ENCODE measurements around the gene GFRA1. TPM values are rescaled to one million over a fixed set of nuclear protein-coding genes. Genes with fewer than 3 reads are reported as not detected.

Gene GFRA1
- total and polyA plus RNA-seq, 10 donors = 0.52 to 36.5 (median 4.5) TPM

- Histone ChIP-seq H3K9me3 (no peaks in the 10 kb centered on the region), H3K4me3 (no peak overlapping the region), H3K27me3 (replicated peaks in 1 of 7) (no peaks in the 10 kb centered on the region), H3K27ac (no peak overlapping the region), H3K36me3 (no peaks in the 10 kb centered on the region), H3K4me1 (no peaks in the 10 kb centered on the region)
- 87 to 90% (median 88%) methylated on average over 14 to 16 of the region's 16 CpGs for whole genome bisulfite sequencing, 5 donors
- TF ChIP-seq POLR2AphosphoS5 (IDR thresholded peaks at IDR 0.05) (no peak), CTCF (IDR thresholded peaks at IDR 0.05 in 8 of 11, conservative IDR thresholded peaks at IDR 0.05 in 3 of 11) (no peak), POLR2A (IDR thresholded peaks at IDR 0.05) (no peak)
- intact Hi-C loops (cut with DNase I; ENCODE audit: low total_unique reads) = no loop called here
- DNase-seq = no peak
Observed at GRCh38 chr10:116113721-116114501, 159.1 kb downstream of the GFRA1 start.

GRCh38 chr10:116112232-116113231 is 160.5 kb downstream of the GFRA1 start:
- TF ChIP-seq CTCF (IDR thresholded peaks at IDR 0.05 in 8 of 11, conservative IDR thresholded peaks at IDR 0.05 in 3 of 11) = no peak
- no peak for TF ChIP-seq POLR2A (IDR thresholded peaks at IDR 0.05)
- no peaks in the 10 kb centered on the region for H3K4me1 ChIP-seq
- no peak overlapping the region for H3K27ac ChIP-seq
- H3K9me3 ChIP-seq = no peaks in the 10 kb centered on the region
- H3K4me3 ChIP-seq = no peak overlapping the region
- no peaks in the 10 kb centered on the region for H3K36me3 ChIP-seq
- intact Hi-C loops (cut with DNase I; ENCODE audit: low total_unique reads) = no loop called here
- WGBS, 5 donors = 86 to 89% (median 86%) methylated on average over 16 to 17 of the region's 17 CpGs
- no peaks in the 10 kb centered on the region for H3K27me3 ChIP-seq (replicated peaks in 1 of 7)
- no peak for DNase-seq

- H3K36me3 ChIP-seq = no peaks in the 10 kb centered on the region
- TF ChIP-seq POLR2AphosphoS5 (IDR thresholded peaks at IDR 0.05) (no peak), CTCF (IDR thresholded peaks at IDR 0.05 in 8 of 11, conservative IDR thresholded peaks at IDR 0.05 in 3 of 11) (no peak), POLR2A (IDR thresholded peaks at IDR 0.05) (no peak)
- no peaks in the 10 kb centered on the region for H3K27me3 ChIP-seq (replicated peaks in 1 of 7)
- H3K27ac ChIP-seq = no peak overlapping the region
- H3K9me3 ChIP-seq = no peaks in the 10 kb centered on the region
- intact Hi-C loops (cut with DNase I; ENCODE audit: low total_unique reads) = no loop called here
- H3K4me3 ChIP-seq = no peak overlapping the region
- DNase-seq = no peak
- H3K4me1 ChIP-seq = no peaks in the 10 kb centered on the region
- WGBS, 5 donors = 70 to 85% (median 79%) methylated on average over 8 to 11 of the region's 11 CpGs
Observed at GRCh38 chr10:116111483-116112095, 161.4 kb downstream of the GFRA1 start.

All from spleen (tissue), 11 donors.